ENCODE data around the gene BBS9. TPM values are rescaled to one million over a fixed set of nuclear protein-coding genes. Genes with fewer than 3 reads are reported as not detected.

The BBS9 gene
- total RNA-seq, 1 donor from 2014 or later: 28.4 TPM

DNA sequence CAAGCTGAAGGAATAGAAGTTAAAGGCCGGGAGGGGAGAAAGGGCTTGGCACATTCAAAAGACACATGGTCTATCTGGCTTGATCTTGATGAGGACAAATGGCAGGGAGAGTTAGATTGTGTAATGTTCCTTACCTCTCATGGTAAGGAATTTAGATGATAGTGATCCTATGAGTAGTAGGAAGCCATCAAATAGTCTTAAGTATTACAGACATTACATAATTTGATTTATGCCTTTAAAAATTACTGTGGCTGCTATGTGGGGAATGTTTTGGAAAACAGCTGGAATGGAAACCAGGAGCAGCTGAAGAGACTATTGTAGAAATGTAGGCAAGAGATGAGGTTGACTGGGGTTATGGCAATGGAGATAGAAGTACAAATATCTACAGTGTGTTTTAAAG, 424.7 kb downstream of the BBS9 start:
- intact Hi-C loops (cut with DNase I): no loop called here

GRCh38 chr7:33554576-33554975, 425.2 kb downstream of the BBS9 start:
- H3K9me3 ChIP-seq: no peaks in the 10 kb centered on the region
- no peak overlapping the region for H3K27ac ChIP-seq
- no peak overlapping the region for H3K4me3 ChIP-seq
- intact Hi-C loops (cut with DNase I): no loop called here
- DNase-seq (no peak), ATAC-seq (no peak)
- H3K36me3 ChIP-seq: no peaks in the 10 kb centered on the region
- no peaks in the 10 kb centered on the region for H3K27me3 ChIP-seq (ENCODE audit: low read depth)
- H3K4me1 ChIP-seq: peaks cover 5% of the 10 kb centered on the region
- TF ChIP-seq, protein P1, sequence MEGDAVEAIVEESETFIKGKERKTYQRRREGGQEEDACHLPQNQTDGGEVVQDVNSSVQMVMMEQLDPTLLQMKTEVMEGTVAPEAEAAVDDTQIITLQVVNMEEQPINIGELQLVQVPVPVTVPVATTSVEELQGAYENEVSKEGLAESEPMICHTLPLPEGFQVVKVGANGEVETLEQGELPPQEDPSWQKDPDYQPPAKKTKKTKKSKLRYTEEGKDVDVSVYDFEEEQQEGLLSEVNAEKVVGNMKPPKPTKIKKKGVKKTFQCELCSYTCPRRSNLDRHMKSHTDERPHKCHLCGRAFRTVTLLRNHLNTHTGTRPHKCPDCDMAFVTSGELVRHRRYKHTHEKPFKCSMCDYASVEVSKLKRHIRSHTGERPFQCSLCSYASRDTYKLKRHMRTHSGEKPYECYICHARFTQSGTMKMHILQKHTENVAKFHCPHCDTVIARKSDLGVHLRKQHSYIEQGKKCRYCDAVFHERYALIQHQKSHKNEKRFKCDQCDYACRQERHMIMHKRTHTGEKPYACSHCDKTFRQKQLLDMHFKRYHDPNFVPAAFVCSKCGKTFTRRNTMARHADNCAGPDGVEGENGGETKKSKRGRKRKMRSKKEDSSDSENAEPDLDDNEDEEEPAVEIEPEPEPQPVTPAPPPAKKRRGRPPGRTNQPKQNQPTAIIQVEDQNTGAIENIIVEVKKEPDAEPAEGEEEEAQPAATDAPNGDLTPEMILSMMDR (IDR thresholded peaks at IDR 0.05): no peak

More for the DNA sequence above, 424.7 kb downstream of the BBS9 start:
- Histone ChIP-seq H3K4me1 (peaks cover 5% of the 10 kb centered on the region), H3K9me3 (no peaks in the 10 kb centered on the region), H3K27ac (no peak overlapping the region), H3K36me3 (no peaks in the 10 kb centered on the region), H3K4me3 (no peak overlapping the region), H3K27me3 (ENCODE audit: low read depth) (no peaks in the 10 kb centered on the region)
- no peak for DNase-seq
- ATAC-seq: no peak
- TF ChIP-seq, protein P1 (IDR thresholded peaks at IDR 0.05): no peak

DNA sequence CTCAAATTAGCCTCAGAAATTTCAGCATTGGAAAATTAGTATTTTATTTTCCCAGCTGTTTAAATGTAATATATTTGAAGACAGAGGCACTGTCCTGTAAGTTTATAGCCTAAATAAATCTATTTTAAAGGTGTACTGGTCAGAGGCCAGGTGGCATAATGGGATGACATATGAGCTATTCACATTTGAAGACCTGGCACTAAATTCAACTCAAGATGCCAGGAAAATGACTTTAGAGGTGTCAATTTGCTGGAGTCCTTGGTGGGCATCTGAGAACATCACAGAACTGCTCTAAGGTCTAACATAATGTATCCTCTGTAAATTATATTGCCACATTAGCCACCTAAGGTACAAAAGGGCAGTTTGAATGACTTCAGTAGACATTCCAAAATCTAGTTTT, 427.1 kb downstream of the BBS9 start:
- TF ChIP-seq, protein P1 (IDR thresholded peaks at IDR 0.05): no peak
- intact Hi-C loops (cut with DNase I): no loop called here
- H3K9me3 ChIP-seq: no peaks in the 10 kb centered on the region

DNA sequence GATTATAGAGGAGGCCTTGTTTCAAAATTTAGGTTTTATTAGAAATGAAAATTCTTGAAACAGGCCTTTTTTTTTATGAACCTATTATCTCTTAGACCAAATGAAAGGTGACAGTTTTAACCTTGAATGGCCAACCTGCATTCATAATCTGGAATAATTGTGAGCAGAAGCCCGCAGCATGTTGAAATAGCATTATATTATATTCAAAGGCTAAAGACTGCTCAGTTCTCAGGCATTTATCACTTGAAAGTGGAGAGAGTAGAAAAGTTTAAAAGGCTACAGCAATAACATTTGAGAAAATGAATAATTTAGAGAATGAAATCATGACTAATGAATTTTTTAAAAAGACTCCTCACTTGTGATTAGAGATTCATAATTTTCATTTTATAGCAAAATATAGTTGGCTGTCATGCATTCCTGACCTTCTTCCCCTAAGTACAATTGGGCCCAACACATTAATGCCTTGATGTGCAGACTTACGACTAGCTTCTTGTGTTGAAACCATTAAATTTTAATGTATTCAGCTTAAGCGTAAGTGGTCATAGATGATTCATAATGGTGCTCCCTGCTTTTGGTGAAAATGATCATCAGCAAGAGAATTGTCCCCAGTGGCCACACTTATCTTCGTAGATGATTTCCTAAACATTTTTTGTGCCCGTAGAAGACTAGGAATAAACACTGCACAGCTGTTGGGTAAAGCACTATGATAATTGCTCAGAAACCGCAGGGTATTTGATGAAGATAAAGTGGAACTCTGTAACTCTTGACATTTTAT, 429.4 kb downstream of the BBS9 start:
- DNase-seq (no peak), ATAC-seq (no peak)
- intact Hi-C loops (cut with DNase I): no loop called here
- Histone ChIP-seq H3K27ac (no peak overlapping the region), H3K4me3 (no peak overlapping the region), H3K4me1 (peaks cover 5% of the 10 kb centered on the region), H3K36me3 (no peaks in the 10 kb centered on the region), H3K27me3 (ENCODE audit: low read depth) (no peaks in the 10 kb centered on the region), H3K9me3 (no peaks in the 10 kb centered on the region)
- TF ChIP-seq, protein P1 (IDR thresholded peaks at IDR 0.05): no peak

More for the DNA sequence above, 427.1 kb downstream of the BBS9 start:
- no peak overlapping the region for H3K4me3 ChIP-seq
- no peaks in the 10 kb centered on the region for H3K36me3 ChIP-seq
- no peak overlapping the region for H3K27ac ChIP-seq
- H3K27me3 ChIP-seq (ENCODE audit: low read depth): no peaks in the 10 kb centered on the region
- ATAC-seq: no peak
- H3K4me1 ChIP-seq: peaks cover 5% of the 10 kb centered on the region
- no peak for DNase-seq

DNA sequence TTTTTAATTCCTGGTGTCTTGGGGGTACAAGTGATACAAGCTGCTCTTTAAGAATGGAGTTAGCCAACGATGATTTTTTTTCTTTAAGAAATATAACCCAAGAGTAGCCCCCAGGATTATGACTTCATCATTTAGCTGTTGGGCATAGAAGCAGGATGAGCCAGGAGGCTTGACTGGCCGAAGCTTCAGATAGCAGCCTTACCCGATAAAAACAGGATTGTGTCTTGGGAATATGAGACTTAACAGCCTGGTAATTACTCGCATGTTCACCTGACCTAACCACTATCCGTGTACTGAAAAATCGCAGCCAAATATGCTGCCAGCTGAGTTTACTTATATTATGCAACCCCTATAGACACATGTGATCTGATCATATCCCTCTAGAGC, 430.0 kb downstream of the BBS9 start:
- Histone ChIP-seq H3K4me1 (peaks cover 5% of the 10 kb centered on the region), H3K9me3 (no peaks in the 10 kb centered on the region), H3K27me3 (ENCODE audit: low read depth) (no peaks in the 10 kb centered on the region), H3K4me3 (no peak overlapping the region), H3K27ac (no peak overlapping the region), H3K36me3 (no peaks in the 10 kb centered on the region)
- TF ChIP-seq, protein P1 (IDR thresholded peaks at IDR 0.05): no peak
- ATAC-seq: no peak
- no peak for DNase-seq
- intact Hi-C loops (cut with DNase I): no loop called here
